Astrocyte (in vitro differentiated cells and primary cell): ENCODE data around the gene SUSD3. TPM values are rescaled to one million over a fixed set of nuclear protein-coding genes. Genes with fewer than 3 reads are reported as not detected.

Experiments used
- DNase-seq: peaks from one replicate; pipeline ENCODE4 v3.0.0-alpha.2; 2010; ENCODE audit warnings: low read depth
- FAIRE-seq: peaks from 2 replicates; lab custom pipeline; 2011; peaks lifted over from hg19 to GRCh38; lab: Jason Lieb, UNC
- H2AFZ ChIP-seq: 2 replicates; pipeline ENCODE4 v1.6.0; 2012; ENCODE audit warnings: low read depth, low read length, inconsistent platforms
- H3K27ac ChIP-seq: 2 replicates; pipeline ENCODE4 v1.5.1; 2011; ENCODE audit warnings: low read depth, low read length, inconsistent platforms
- H3K27me3 ChIP-seq: 2 replicates; pipeline ENCODE4 v1.6.0; 2011; ENCODE audit warnings: low read length, inconsistent platforms; ENCODE audit not compliant: insufficient read depth
- H3K36me3 ChIP-seq: 2 replicates; pipeline ENCODE4 v1.5.1; 2011; ENCODE audit warnings: low read length, inconsistent platforms; ENCODE audit not compliant: insufficient read depth
- H3K4me1 ChIP-seq: 2 replicates; pipeline ENCODE4 v1.5.1; 2011; ENCODE audit warnings: low read length, inconsistent platforms; ENCODE audit not compliant: insufficient read depth
- H3K4me2 ChIP-seq: 2 replicates; pipeline ENCODE4 v1.6.0; 2012; ENCODE audit warnings: low read length, inconsistent platforms
- H3K4me3 ChIP-seq: 2 replicates; pipeline ENCODE4 v1.5.1; 2011; ENCODE audit warnings: low read depth, mild to moderate bottlenecking, low read length, inconsistent platforms; ENCODE audit not compliant: insufficient read depth
- H3K79me2 ChIP-seq: 2 replicates; pipeline ENCODE4 v1.6.0; 2012; ENCODE audit warnings: mild to moderate bottlenecking, low read length, inconsistent platforms; ENCODE audit not compliant: insufficient read depth
- H3K9ac ChIP-seq: 2 replicates; pipeline ENCODE4 v1.6.0; 2012; ENCODE audit warnings: mild to moderate bottlenecking, low read length, inconsistent platforms
- H3K9me3 ChIP-seq: 2 replicates; pipeline ENCODE4 v1.5.1; 2012; ENCODE audit warnings: low read depth, mild to moderate bottlenecking, low read length, inconsistent platforms; ENCODE audit not compliant: insufficient read depth
- H4K20me1 ChIP-seq: 2 replicates; pipeline ENCODE4 v1.6.0; 2012; ENCODE audit warnings: low read length, inconsistent platforms; ENCODE audit not compliant: insufficient read depth
- H3K27ac Mint-ChIP-seq: one replicate; pipeline ENCODE4 v1.8.0; 2021; ENCODE audit warnings: mild to moderate bottlenecking, mixed read lengths; ENCODE audit not compliant: unreplicated experiment
- H3K27me3 Mint-ChIP-seq: one replicate; pipeline ENCODE4 v1.8.0; 2021; ENCODE audit warnings: low read depth, mixed read lengths; ENCODE audit not compliant: unreplicated experiment
- H3K36me3 Mint-ChIP-seq: one replicate; pipeline ENCODE4 v1.8.0; 2021; ENCODE audit warnings: low read depth, mixed read lengths; ENCODE audit not compliant: unreplicated experiment
- H3K4me1 Mint-ChIP-seq: one replicate; pipeline ENCODE4 v1.8.0; 2021; ENCODE audit warnings: low read depth, mixed read lengths; ENCODE audit not compliant: unreplicated experiment
- H3K4me3 Mint-ChIP-seq: one replicate; pipeline ENCODE4 v1.8.0; 2021; ENCODE audit warnings: mild to moderate bottlenecking, moderate library complexity, mixed read lengths; ENCODE audit not compliant: unreplicated experiment
- H3K9me3 Mint-ChIP-seq: one replicate; pipeline ENCODE4 v1.8.0; 2021; ENCODE audit warnings: mild to moderate bottlenecking, mixed read lengths; ENCODE audit not compliant: unreplicated experiment
- EZH2 ChIP-seq: IDR thresholded peaks from 2 replicates; pipeline ENCODE4 v1.6.1; 2012; ENCODE audit warnings: mild to moderate bottlenecking, low read length, inconsistent platforms; ENCODE audit not compliant: insufficient read depth
- total RNA-seq: library from RNA; stranded (reverse); gene quantifications from 2 replicates; pipeline ENCODE4 v1.2.1, GENCODE V29; 2021
- TF ChIP-seq, protein P1 (sequence below): IDR thresholded peaks from 2 replicates; pipeline ENCODE4 v1.5.1; 2011; ENCODE audit warnings: low read depth, mild to moderate bottlenecking, inconsistent platforms, low read length, moderate library complexity; ENCODE audit not compliant: insufficient read depth

SUSD3 gene
- total RNA-seq, 1 donor from 2014 or later, result not detected

GRCh38 chr9:93112116-93112863, 53.8 kb downstream of the SUSD3 start:
- no peak overlapping the region for H3K27ac ChIP-seq
- peaks cover 49% of the 10 kb centered on the region for H4K20me1 ChIP-seq
- no peaks in the 10 kb centered on the region for H3K9me3 ChIP-seq
- H3K4me1 ChIP-seq, result peaks cover 8% of the 10 kb centered on the region
- no peaks in the 10 kb centered on the region for H3K9me3 Mint-ChIP-seq
- H3K36me3 ChIP-seq, result peaks cover 3% of the 10 kb centered on the region
- H3K9ac ChIP-seq, result no peak overlapping the region
- no peaks in the 10 kb centered on the region for H3K27me3 Mint-ChIP-seq
- DNase-seq, result no peak
- FAIRE-seq, result no peak
- no peak overlapping the region for H3K4me3 Mint-ChIP-seq
- no peaks in the 10 kb centered on the region for H3K4me1 Mint-ChIP-seq
- peaks cover 9% of the 10 kb centered on the region for H3K36me3 Mint-ChIP-seq
- H3K4me3 ChIP-seq, result no peak overlapping the region
- TF ChIP-seq, protein P1, sequence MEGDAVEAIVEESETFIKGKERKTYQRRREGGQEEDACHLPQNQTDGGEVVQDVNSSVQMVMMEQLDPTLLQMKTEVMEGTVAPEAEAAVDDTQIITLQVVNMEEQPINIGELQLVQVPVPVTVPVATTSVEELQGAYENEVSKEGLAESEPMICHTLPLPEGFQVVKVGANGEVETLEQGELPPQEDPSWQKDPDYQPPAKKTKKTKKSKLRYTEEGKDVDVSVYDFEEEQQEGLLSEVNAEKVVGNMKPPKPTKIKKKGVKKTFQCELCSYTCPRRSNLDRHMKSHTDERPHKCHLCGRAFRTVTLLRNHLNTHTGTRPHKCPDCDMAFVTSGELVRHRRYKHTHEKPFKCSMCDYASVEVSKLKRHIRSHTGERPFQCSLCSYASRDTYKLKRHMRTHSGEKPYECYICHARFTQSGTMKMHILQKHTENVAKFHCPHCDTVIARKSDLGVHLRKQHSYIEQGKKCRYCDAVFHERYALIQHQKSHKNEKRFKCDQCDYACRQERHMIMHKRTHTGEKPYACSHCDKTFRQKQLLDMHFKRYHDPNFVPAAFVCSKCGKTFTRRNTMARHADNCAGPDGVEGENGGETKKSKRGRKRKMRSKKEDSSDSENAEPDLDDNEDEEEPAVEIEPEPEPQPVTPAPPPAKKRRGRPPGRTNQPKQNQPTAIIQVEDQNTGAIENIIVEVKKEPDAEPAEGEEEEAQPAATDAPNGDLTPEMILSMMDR, result no peak
- TF ChIP-seq EZH2, result no peak
- no peak overlapping the region for H3K27ac Mint-ChIP-seq
- H2AFZ ChIP-seq, result no peak overlapping the region
- H3K27me3 ChIP-seq, result no peaks in the 10 kb centered on the region
- H3K79me2 ChIP-seq, result peaks cover 6% of the 10 kb centered on the region
- no peak overlapping the region for H3K4me2 ChIP-seq

- DNase-seq (no peak), FAIRE-seq (no peak)
- Mint-ChIP-seq H3K9me3 (no peaks in the 10 kb centered on the region), H3K36me3 (peaks cover 9% of the 10 kb centered on the region), H3K4me1 (no peaks in the 10 kb centered on the region), H3K27me3 (peaks cover 2% of the 10 kb centered on the region), H3K4me3 (no peak overlapping the region), H3K27ac (no peak overlapping the region)
- Histone ChIP-seq H4K20me1 (peaks cover 43% of the 10 kb centered on the region), H3K4me1 (peaks cover 8% of the 10 kb centered on the region), H3K36me3 (peaks cover 3% of the 10 kb centered on the region), H3K4me3 (no peak overlapping the region), H3K27me3 (no peaks in the 10 kb centered on the region), H3K9ac (no peak overlapping the region), H3K27ac (no peak overlapping the region), H3K9me3 (no peaks in the 10 kb centered on the region), H2AFZ (no peak overlapping the region), H3K4me2 (no peak overlapping the region), H3K79me2 (no peaks in the 10 kb centered on the region)
- no peak for TF ChIP-seq EZH2
- TF ChIP-seq, protein P1, result no peak
Measured at GRCh38 chr9:93112864-93113389, 54.4 kb downstream of the SUSD3 start.
